HG02852 (cell line): ENCODE results near the gene COL9A1.

ENCODE experiments used
- ATAC-seq: cut with Tn5 transposase; IDR thresholded peaks from one replicate; pipeline ENCODE4 v1.9.1; 2021; ENCODE audit warnings: mild to moderate bottlenecking, moderate library complexity; ENCODE audit not compliant: unreplicated experiment

COL9A1 gene

DNA sequence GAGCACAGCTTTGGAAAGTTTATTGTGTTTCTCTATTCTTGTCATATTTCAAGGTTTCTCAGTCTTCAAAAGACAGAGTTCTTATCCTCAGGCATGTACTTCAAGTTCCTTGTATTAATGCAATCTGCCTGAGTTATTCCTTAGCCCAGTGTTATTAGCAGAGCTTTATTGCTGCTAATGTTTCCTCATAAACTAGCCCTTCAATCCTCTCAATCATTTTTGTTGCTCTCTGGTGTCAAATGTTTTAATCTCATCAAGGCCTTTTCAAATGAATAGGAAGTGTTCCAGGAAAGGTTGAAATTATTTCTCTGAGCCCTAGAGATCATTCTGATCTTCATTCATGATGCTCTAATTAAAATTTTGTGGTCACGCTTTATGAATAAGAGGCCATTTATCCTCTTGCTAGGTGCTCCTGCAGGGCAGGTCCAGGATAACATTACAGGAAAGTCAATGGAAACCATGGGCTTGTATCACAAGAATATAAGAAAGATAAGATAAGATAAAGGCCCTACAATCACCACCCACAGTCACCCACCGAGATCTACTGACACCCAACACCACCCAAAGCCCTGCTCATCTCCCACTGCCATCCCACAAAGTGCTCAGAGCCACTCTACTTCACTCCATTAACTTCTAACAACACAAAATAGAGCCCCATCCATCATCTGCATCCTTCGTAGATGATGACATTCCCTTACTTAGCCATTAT, 125.9 kb downstream of the COL9A1 start:
- ATAC-seq = no peak

DNA sequence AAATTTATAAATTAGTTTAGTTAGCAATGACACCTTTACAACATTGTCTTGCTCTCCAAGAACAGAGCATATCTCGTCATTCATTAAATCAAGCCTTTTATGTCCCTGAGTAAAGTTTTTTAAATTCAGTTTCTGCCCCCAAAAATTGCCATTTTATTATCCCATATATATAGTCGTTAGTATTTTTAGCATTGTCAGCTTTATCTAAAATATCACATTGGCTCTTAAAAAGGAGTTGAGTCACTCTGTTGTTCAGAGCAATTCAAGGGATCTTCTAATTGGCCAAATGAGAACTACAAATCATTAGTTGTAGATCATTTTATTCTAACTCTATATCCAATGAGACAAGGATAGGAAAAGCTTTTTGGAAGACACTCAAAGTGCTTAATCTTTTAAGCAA, 127.1 kb downstream of the COL9A1 start:
- no peak for ATAC-seq

DNA sequence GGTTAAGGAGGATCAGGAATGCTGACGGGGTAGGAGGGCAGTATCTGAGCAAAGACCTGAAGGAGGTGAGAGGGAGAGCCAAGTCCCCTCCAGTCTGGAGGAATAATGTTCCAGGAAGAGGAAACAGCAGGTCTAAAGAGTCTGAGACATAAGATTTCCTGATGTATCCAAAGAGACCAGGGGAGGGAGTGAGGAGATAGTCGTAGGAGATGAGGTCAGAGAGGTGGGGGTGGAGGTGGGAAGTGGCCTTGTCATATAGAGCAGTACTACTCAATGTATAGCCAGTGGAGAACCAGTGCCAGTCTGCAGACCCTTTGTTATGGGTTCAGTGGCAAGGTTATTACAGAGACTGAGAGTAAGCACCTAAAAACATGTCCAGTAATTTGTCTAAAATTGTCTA, 130.6 kb downstream of the COL9A1 start:
- ATAC-seq = no peak

DNA sequence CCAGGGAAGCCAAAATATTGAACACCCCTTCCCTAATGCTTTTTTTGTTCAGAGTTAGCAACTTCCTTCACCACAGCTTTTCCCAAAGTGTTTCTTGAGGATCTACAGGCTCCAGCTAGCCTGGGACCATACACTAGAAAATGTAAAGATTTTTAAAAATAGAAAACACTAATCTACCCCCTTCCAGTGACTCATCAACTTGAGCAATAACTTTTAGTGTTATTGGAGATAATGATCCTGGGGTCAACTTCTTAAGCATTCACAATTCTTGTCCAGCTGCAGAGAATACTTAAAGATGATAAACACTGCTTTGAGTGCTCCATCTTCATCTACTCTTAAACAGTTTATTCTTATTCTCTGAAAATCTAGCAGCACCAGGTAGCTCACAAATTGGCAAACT, 131.6 kb downstream of the COL9A1 start:
- ATAC-seq = no peak

DNA sequence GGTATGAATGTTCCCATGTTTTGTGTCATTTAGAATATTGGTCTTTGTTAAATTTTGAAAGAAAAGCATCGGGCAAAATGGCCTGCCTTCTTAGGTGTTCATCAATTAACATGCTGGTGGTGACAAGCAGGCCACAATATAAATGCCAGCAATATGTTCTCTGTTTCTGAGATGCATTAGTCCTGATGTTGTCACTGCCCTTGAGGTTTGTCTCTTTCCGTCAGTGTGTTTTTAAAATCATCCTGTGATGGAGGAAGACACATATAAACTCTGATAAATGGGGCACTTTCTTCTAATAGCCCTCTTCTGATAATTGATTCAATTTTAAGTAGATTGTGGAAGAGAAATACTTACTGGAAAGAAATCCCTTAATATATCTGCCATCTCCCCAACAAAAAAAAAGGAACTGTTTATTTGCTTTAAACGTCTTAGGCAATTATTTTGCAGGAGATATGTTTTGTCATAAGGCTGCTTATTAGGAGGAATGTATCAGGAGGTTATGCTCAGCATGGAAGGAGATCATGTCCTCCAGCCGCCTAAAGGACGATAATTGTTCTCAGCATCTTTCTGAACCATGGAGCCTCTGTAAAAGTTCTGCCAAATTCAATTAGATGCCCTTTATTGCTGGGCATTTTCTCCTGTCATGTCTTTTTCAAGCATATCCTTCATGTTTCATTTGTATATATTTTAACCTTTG, 134.1 kb downstream of the COL9A1 start:
- ATAC-seq = no peak
